Ovary (tissue), 3 donors: ENCODE measurements around the gene HELQ.

ENCODE experiments used
- CTCF ChIP-seq, 3 donors: fragments of 450-650 bp in 2 of 3; fragments of 200-600 bp in 1 of 3; IDR thresholded peaks; one replicate each; pipeline versions ENCODE4 v1.5.1 to v1.8.0; 2016 to 2022; ENCODE audit warnings: antibody characterized with exemption in 3 of 3, mild to moderate bottlenecking in 1 of 3
- POLR2A ChIP-seq: fragments of 450-650 bp; IDR thresholded peaks from one replicate; pipeline ENCODE4 v1.6.1; 2017; ENCODE audit warnings: antibody characterized with exemption, mild to moderate bottlenecking, moderate library complexity
- donor health status: DM: no; HTN: no; CAD: no.

GRCh38 chr4:83503974-83504373 lies 48.4 kb upstream of the HELQ start:
- no peak for TF ChIP-seq CTCF (IDR thresholded peaks at IDR 0.05)
- TF ChIP-seq POLR2A: no peak
